GM12892 (cell line): ENCODE measurements around the gene SMIM29.

ENCODE experiments used
- DNase-seq: peaks from one replicate; pipeline ENCODE4 v3.0.0; 2011; ENCODE audit not compliant: insufficient read length
- FAIRE-seq: peaks from 2 replicates; lab custom pipeline; 2011; peaks lifted over from hg19 to GRCh38; lab: Jason Lieb, UNC
- POLR2A ChIP-seq: IDR thresholded peaks from 2 replicates; pipeline ENCODE4 v1.6.1; 2011; ENCODE audit warnings: low read depth, low read length, control low read depth
- POLR2AphosphoS5 ChIP-seq: IDR thresholded peaks from 2 replicates; pipeline ENCODE4 v1.6.1; 2011; ENCODE audit warnings: low read depth, low read length, control low read depth
- TAF1 ChIP-seq: IDR thresholded peaks from 2 replicates; pipeline ENCODE4 v1.6.1; 2011; ENCODE audit warnings: low read depth, mild to moderate bottlenecking, control low read depth, low read length, borderline replicate concordance

Gene SMIM29

GRCh38 chr6:34237722-34238584 is 10.9 kb downstream of the SMIM29 start:
- FAIRE-seq (peak; percentile 72), DNase-seq (peak; percentile 70)
- TF ChIP-seq TAF1 (no peak), POLR2AphosphoS5 (no peak), POLR2A (no peak; the same call in 1 of the 2 replicates)

GRCh38 chr6:34237316-34237721 is 11.5 kb downstream of the SMIM29 start:
- no peak for FAIRE-seq
- DNase-seq = no peak
- TF ChIP-seq POLR2AphosphoS5 = no peak
- TF ChIP-seq POLR2A = no peak; the same call in 1 of the 2 replicates
- TF ChIP-seq TAF1 = no peak

- DNase-seq = peak; percentile 91
- FAIRE-seq = peak; percentile 44
- TF ChIP-seq TAF1 (peak; percentile 84), POLR2AphosphoS5 (peak; percentile 99), POLR2A (peak; percentile 99)
These were observed 12.1 kb downstream of the SMIM29 start, which contains the start of gene HMGA1 for GRCh38 chr6:34236443-34237315. Gene HMGA1 (plus strand): TSS chr6:34236873. CDS start chr6:34240781, 3,908 bp downstream.

GRCh38 chr6:34236131-34236442 is 12.7 kb downstream of the SMIM29 start:
- TF ChIP-seq POLR2A (no peak), POLR2AphosphoS5 (no peak)
- DNase-seq (no peak), FAIRE-seq (peak; percentile 24)

GRCh38 chr6:34235307-34236130 is 13.3 kb downstream of the SMIM29 start:
- peak; percentile 60 for DNase-seq
- FAIRE-seq = no peak
- peak; percentile 28; the same call in 1 of the 2 replicates for TF ChIP-seq POLR2A
- no peak for TF ChIP-seq POLR2AphosphoS5

- TF ChIP-seq TAF1 (no peak), POLR2AphosphoS5 (no peak), POLR2A (no peak)
- DNase-seq = no peak
- FAIRE-seq = no peak
These were observed 14.0 kb downstream of the SMIM29 start for GRCh38 chr6:34234667-34235306.

- no peak for TF ChIP-seq POLR2AphosphoS5
- TF ChIP-seq POLR2A = no peak
- TF ChIP-seq TAF1 = no peak
- DNase-seq = no peak
- FAIRE-seq = no peak
These were observed 14.9 kb downstream of the SMIM29 start for GRCh38 chr6:34233867-34234266.

- DNase-seq (no peak), FAIRE-seq (no peak)
- TF ChIP-seq POLR2A (no peak), POLR2AphosphoS5 (no peak), TAF1 (no peak)
These were observed 15.9 kb downstream of the SMIM29 start for GRCh38 chr6:34232901-34233300.

- no peak for FAIRE-seq
- DNase-seq = no peak
- TF ChIP-seq POLR2AphosphoS5 = no peak
- TF ChIP-seq POLR2A = no peak
- no peak for TF ChIP-seq TAF1
These were observed 17.1 kb downstream of the SMIM29 start for GRCh38 chr6:34231566-34232336.

GRCh38 chr6:34230653-34231371 is 18.0 kb downstream of the SMIM29 start:
- FAIRE-seq (no peak), DNase-seq (no peak)
- TF ChIP-seq POLR2A (no peak), TAF1 (no peak), POLR2AphosphoS5 (no peak)
